GM12878 (cell line): ENCODE measurements around the gene MESD. TPM values are rescaled to one million over a fixed set of nuclear protein-coding genes. Genes with fewer than 3 reads are reported as not detected.

Source experiments
- ATAC-seq: fragments of 200-7000 bp; cut with Tn5 transposase; 3 replicates; pipeline ENCODE4 v1.9.1; 2020; ENCODE audit warnings: mild to moderate bottlenecking, moderate library complexity
- BruUV-seq: library from RNA; stranded (reverse); fragments of 400-500 nt; replicated peaks from 2 replicates; lab custom pipeline; 2021; lab: Mats Ljungman, UMichigan
- CTCF ChIA-PET: fragments of 300-600 bp; sonication (Branson Sonifier 250); formaldehyde crosslinking; extraction: SDS; loops from one replicate; lab custom pipeline; 2021; ENCODE audit warnings: inconsistent platforms; lab: Yijun Ruan, JAX
- POLR2A ChIA-PET: fragments of 350-600 bp; formaldehyde crosslinking; extraction: SDS; loops from one replicate; lab custom pipeline; 2021; ENCODE audit warnings: inconsistent platforms; lab: Charles Lee
- RAD21 ChIA-PET: fragments of 300-600 bp; sonication (Branson Sonifier 250); formaldehyde crosslinking; loops from one replicate; lab custom pipeline; 2023; ENCODE audit warnings: antibody characterized with exemption; ENCODE audit not compliant: unreplicated experiment; lab: Charles Lee
- SMC1A ChIA-PET: fragments of 300-600 bp; sonication (Branson Sonifier 250); formaldehyde crosslinking; loops from one replicate; lab custom pipeline; 2023; ENCODE audit not compliant: unreplicated experiment, uncharacterized antibody; lab: Charles Lee
- DNase-seq: peaks from one replicate; pipeline ENCODE4 v3.0.0-alpha.2; 2011; ENCODE audit warnings: low read depth, low spot score
- FAIRE-seq: peaks from 3 replicates; lab custom pipeline; 2011; peaks lifted over from hg19 to GRCh38; lab: Jason Lieb, UNC
- H2AFZ ChIP-seq: 2 replicates; pipeline ENCODE4 v1.6.0; 2011; ENCODE audit warnings: low read depth, low read length, control low read depth; ENCODE audit not compliant: control insufficient read depth
- H3K27ac ChIP-seq: 2 replicates; pipeline ENCODE4 v1.5.1; 2011; ENCODE audit warnings: control low read depth; ENCODE audit not compliant: control insufficient read depth, insufficient read depth
- H3K27me3 ChIP-seq, 2 experiments: replicated peaks in 1 of 2; 2 replicates each; pipeline versions ENCODE4 v1.6.0 to v1.6.1; 2011; ENCODE audit warnings: low read length in 1 of 2; ENCODE audit not compliant: control insufficient read depth in 2 of 2, insufficient read depth in 2 of 2
- H3K36me3 ChIP-seq, 2 experiments: 2 replicates each; pipeline ENCODE4 v1.5.1; 2011; ENCODE audit warnings: low read length in 1 of 2; ENCODE audit not compliant: control insufficient read depth in 2 of 2, insufficient read depth in 2 of 2
- H3K4me1 ChIP-seq: 2 replicates; pipeline ENCODE4 v1.6.1; 2011; ENCODE audit warnings: mild to moderate bottlenecking, low read length, moderate library complexity, mixed read lengths; ENCODE audit not compliant: control insufficient read depth, insufficient read depth
- H3K4me2 ChIP-seq: 2 replicates; pipeline ENCODE4 v1.6.0; 2011; ENCODE audit warnings: control low read depth; ENCODE audit not compliant: control insufficient read depth, insufficient read depth
- H3K4me3 ChIP-seq: fragments of 200-600 bp; sonication (generic); 2 replicates; pipeline ENCODE4 v1.5.1; 2016
- H3K79me2 ChIP-seq: 2 replicates; pipeline ENCODE4 v1.6.0; 2011; ENCODE audit warnings: low read length; ENCODE audit not compliant: control insufficient read depth, insufficient read depth
- H3K9ac ChIP-seq: 2 replicates; pipeline ENCODE4 v1.8.0; 2011; ENCODE audit warnings: low read length, control low read depth, mixed read lengths; ENCODE audit not compliant: control insufficient read depth, insufficient read depth
- H3K9me3 ChIP-seq: replicated peaks from 3 replicates; pipeline ENCODE4 v1.5.1; 2011; ENCODE audit warnings: mild to moderate bottlenecking, low read length; ENCODE audit not compliant: control insufficient read depth, insufficient read depth
- H4K20me1 ChIP-seq: 2 replicates; pipeline ENCODE4 v1.6.0; 2011; ENCODE audit not compliant: control insufficient read depth, insufficient read depth
- BCLAF1 ChIP-seq: fragments of 450-650 bp; IDR thresholded peaks from 2 replicates; pipeline ENCODE4 v1.6.1; 2017; ENCODE audit warnings: antibody characterized with exemption, mild to moderate bottlenecking, moderate library complexity
- BMI1 ChIP-seq: fragments of 450-650 bp; IDR thresholded peaks from 2 replicates; pipeline ENCODE4 v1.6.1; 2016; ENCODE audit warnings: mild to moderate bottlenecking, moderate library complexity, borderline replicate concordance
- KLF5 ChIP-seq: fragments of 450-650 bp; IDR thresholded peaks from 2 replicates; pipeline ENCODE4 v1.6.1; 2014; ENCODE audit warnings: mild to moderate bottlenecking; ENCODE audit not compliant: partially characterized antibody
- LARP7 ChIP-seq: fragments of 450-650 bp; IDR thresholded peaks from 2 replicates; pipeline ENCODE4 v1.6.1; 2017; ENCODE audit warnings: mild to moderate bottlenecking
- PAX8 ChIP-seq: fragments of 450-650 bp; IDR thresholded peaks from 2 replicates; pipeline ENCODE4 v1.6.1; 2017; ENCODE audit warnings: mild to moderate bottlenecking, moderate library complexity
- RUNX3 ChIP-seq: IDR thresholded peaks from 2 replicates; pipeline ENCODE4 v1.6.1; 2012; ENCODE audit warnings: low read length, inconsistent platforms
- YY1 ChIP-seq: IDR thresholded peaks from 2 replicates; pipeline ENCODE4 v1.6.1; 2011; ENCODE audit warnings: low read depth, mild to moderate bottlenecking, low read length
- WGBS: methylation state at CpG from one replicate; pipeline ENCODE4 v1.1.6; 2016; ENCODE audit warnings: low lambda C conversion rate; ENCODE audit not compliant: insufficient replicate concordance, insufficient coverage; ENCODE audit errors: missing lambda C conversion rate; 5-methylcytosine and 5-hydroxymethylcytosine counted together
- in situ Hi-C: fragments of 300-500 bp; cut with MboI; formaldehyde crosslinking; loops from 9 replicates; pipeline ENCODE4 v1.14.3; 2018; ENCODE audit warnings: mixed read lengths
- intact Hi-C: fragments of 100-400 bp; cut with micrococcal nuclease; formaldehyde crosslinking; loops from one replicate; pipeline ENCODE4 v1.14.2; 2022; ENCODE audit not compliant: unreplicated experiment
- polyA plus RNA-seq, 11 experiments: library from polyadenylated mRNA; depleted of rRNA in 4 of 11; unstranded in 6 of 11; stranded (reverse) in 5 of 11; fragments of >200 nt; fragmentation: Nextera tagmentation in 4 of 11; fragmentation: Illumina TruSeq in 1 of 11; extraction: Ambion mirVana in 4 of 11; extraction: Trizol in 1 of 11; gene quantifications; 1 replicate in 1 of 11; 2 replicates in 10 of 11; pipeline versions ENCODE4 v1.2.1 to v1.2.3, GENCODE V29; 2011 to 2016; ENCODE audit warnings: inconsistent platforms in 2 of 11, missing spikeins in 2 of 11, low read depth in 1 of 11
- total RNA-seq, 4 experiments: library from RNA; depleted of rRNA in 3 of 4; stranded (reverse); fragments of >200 nt in 3 of 4; fragmentation: Illumina TruSeq in 1 of 4; extraction: Trizol in 1 of 4; gene quantifications; 2 replicates each; pipeline versions ENCODE4 v1.2.1 to v1.2.3, GENCODE V29; 2013 to 2021

The MESD gene
- total and polyA plus RNA-seq, 10 of the 15 experiments (the other 5 are each of a cell fraction or from before 2014, with no cell fraction given), result 10.2 to 39.8 (median 20.9) TPM

GRCh38 chr15:81033508-81033907 lies 43.9 kb upstream of the MESD start:
- Histone ChIP-seq H3K27me3 (no peaks in the 10 kb centered on the region), H3K27ac (no peak overlapping the region), H3K4me3 (no peak overlapping the region), H3K4me2 (no peak overlapping the region), H3K36me3 (no peaks in the 10 kb centered on the region), H2AFZ (no peak overlapping the region), H3K9me3 (peaks cover 5% of the 10 kb centered on the region), H3K9ac (no peak overlapping the region), H3K4me1 (no peaks in the 10 kb centered on the region; the same call in 1 of the 2 replicates), H4K20me1 (no peaks in the 10 kb centered on the region), H3K79me2 (no peaks in the 10 kb centered on the region)
- BruUV-seq, result no TSS peak
- ChIA-PET RAD21 (interaction anchor here (1.5 kb wide), 1 partner anchor 233 kb away, joined by 3 read pairs; no protein-coding TSS in a partner anchor), POLR2A (no interaction called here), SMC1A (interaction anchor here (0.6 to 1.5 kb wide), 3 partner anchors 13 to 119 kb away, joined by 3 to 5 read pairs (median 3); no protein-coding TSS in a partner anchor), CTCF (interaction anchor here (0.7 to 1.3 kb wide), 3 partner anchors 13 to 241 kb away, joined by 3 read pairs; no protein-coding TSS in a partner anchor)
- intact Hi-C loops, result no loop called here
- in situ Hi-C loops, result no loop called here
- no peak for ATAC-seq
- WGBS, result 23% methylated on average over 2 of the region's 2 CpGs
- no peak for FAIRE-seq
- TF ChIP-seq BCLAF1 (no peak), BMI1 (no peak), LARP7 (no peak), RUNX3 (no peak), PAX8 (no peak), YY1 (no peak), KLF5 (no peak)
- no peak for DNase-seq
